ENCODE data around the gene FRAS1. TPM values are rescaled to one million over a fixed set of nuclear protein-coding genes. Genes with fewer than 3 reads are reported as not detected.
"Not testable (repeated sequence)": the region's sequence is repeated elsewhere in the genome, so short reads cannot be mapped to it uniquely, and the experiment has no call there.

Gene FRAS1
- polyA plus RNA-seq, 3 donors from 2014 or later: not detected

- Mint-ChIP-seq H3K4me3 (no peak overlapping the region), H3K36me3 (no peaks in the 10 kb centered on the region), H3K27me3 (ENCODE audit: low read depth in 3 of 3) (peaks cover 2 to 7% (median 4%) of the 10 kb centered on the region in 3 donors), H3K27ac (no peak overlapping the region), H3K9me3 (peaks cover 0 to 2% (median 0%) of the 10 kb centered on the region in 6 donors), H3K4me1 (no peaks in the 10 kb centered on the region)
- no peak for DNase-seq
Measured at GRCh38 chr4:78069319-78069718, 12.2 kb downstream of the FRAS1 start.

- no peaks in the 10 kb centered on the region for H3K36me3 Mint-ChIP-seq
- no peaks in the 10 kb centered on the region for H3K4me1 Mint-ChIP-seq
- H3K27me3 Mint-ChIP-seq (ENCODE audit: low read depth in 3 of 3): peaks cover 2 to 7% (median 4%) of the 10 kb centered on the region in 3 donors
- peaks cover 0 to 2% (median 0%) of the 10 kb centered on the region in 6 donors for H3K9me3 Mint-ChIP-seq
- no peak overlapping the region for H3K4me3 Mint-ChIP-seq
- no peak for DNase-seq
- H3K27ac Mint-ChIP-seq: no peak overlapping the region
Measured at GRCh38 chr4:78069859-78070258, 12.7 kb downstream of the FRAS1 start.

- no peaks in the 10 kb centered on the region for H3K4me1 Mint-ChIP-seq
- H3K27ac Mint-ChIP-seq: no peak overlapping the region
- H3K27me3 Mint-ChIP-seq (ENCODE audit: low read depth in 3 of 3): peaks cover 2 to 13% (median 4%) of the 10 kb centered on the region in 3 donors
- H3K36me3 Mint-ChIP-seq: no peaks in the 10 kb centered on the region
- peaks cover 0 to 2% (median 0%) of the 10 kb centered on the region in 6 donors for H3K9me3 Mint-ChIP-seq
- no peak for DNase-seq
- no peak overlapping the region for H3K4me3 Mint-ChIP-seq
Measured at GRCh38 chr4:78070731-78071282, 13.7 kb downstream of the FRAS1 start.

- H3K27me3 Mint-ChIP-seq (ENCODE audit: low read depth in 3 of 3): peaks cover 2 to 9% (median 6%) of the 10 kb centered on the region in 3 donors
- no peak overlapping the region for H3K27ac Mint-ChIP-seq
- no peaks in the 10 kb centered on the region for H3K4me1 Mint-ChIP-seq
- H3K9me3 Mint-ChIP-seq: no peaks in the 10 kb centered on the region
- H3K4me3 Mint-ChIP-seq: no peak overlapping the region
- no peaks in the 10 kb centered on the region for H3K36me3 Mint-ChIP-seq
- DNase-seq: no peak
Measured at GRCh38 chr4:78074759-78075158, 17.6 kb downstream of the FRAS1 start.

GRCh38 chr4:78075986-78076385 is 18.9 kb downstream of the FRAS1 start:
- no peak overlapping the region for H3K27ac Mint-ChIP-seq
- DNase-seq: no peak
- H3K27me3 Mint-ChIP-seq (ENCODE audit: low read depth in 3 of 3): peaks cover 4 to 11% (median 10%) of the 10 kb centered on the region in 3 donors
- no peak overlapping the region for H3K4me3 Mint-ChIP-seq
- H3K9me3 Mint-ChIP-seq: no peaks in the 10 kb centered on the region
- no peaks in the 10 kb centered on the region for H3K36me3 Mint-ChIP-seq
- no peaks in the 10 kb centered on the region for H3K4me1 Mint-ChIP-seq

- Mint-ChIP-seq H3K27me3 (ENCODE audit: low read depth in 3 of 3) (peaks cover 5 to 12% (median 9%) of the 10 kb centered on the region in 3 donors), H3K4me3 (no peak overlapping the region), H3K27ac (no peak overlapping the region), H3K9me3 (no peaks in the 10 kb centered on the region), H3K4me1 (no peaks in the 10 kb centered on the region), H3K36me3 (no peaks in the 10 kb centered on the region)
- no peak for DNase-seq
Measured at GRCh38 chr4:78078101-78078500, 21.0 kb downstream of the FRAS1 start.

- H3K36me3 Mint-ChIP-seq: no peaks in the 10 kb centered on the region
- H3K27me3 Mint-ChIP-seq (ENCODE audit: low read depth in 3 of 3): peaks cover 7 to 12% (median 9%) of the 10 kb centered on the region in 3 donors
- no peak for DNase-seq
- no peaks in the 10 kb centered on the region for H3K9me3 Mint-ChIP-seq
- H3K4me1 Mint-ChIP-seq: no peaks in the 10 kb centered on the region
- no peak overlapping the region for H3K4me3 Mint-ChIP-seq
- no peak overlapping the region for H3K27ac Mint-ChIP-seq
Measured at GRCh38 chr4:78079726-78080430, 22.8 kb downstream of the FRAS1 start.

- Mint-ChIP-seq H3K36me3 (no peaks in the 10 kb centered on the region), H3K4me3 (no peak overlapping the region), H3K27ac (no peak overlapping the region), H3K9me3 (no peaks in the 10 kb centered on the region), H3K4me1 (no peaks in the 10 kb centered on the region), H3K27me3 (ENCODE audit: low read depth in 3 of 3) (peaks cover 2 to 12% (median 7%) of the 10 kb centered on the region in 3 donors)
- no peak for DNase-seq
Measured at GRCh38 chr4:78081541-78081940, 24.4 kb downstream of the FRAS1 start.

GRCh38 chr4:78083035-78083434 is 25.9 kb downstream of the FRAS1 start:
- no peaks in the 10 kb centered on the region for H3K36me3 Mint-ChIP-seq
- no peaks in the 10 kb centered on the region for H3K4me1 Mint-ChIP-seq
- H3K27ac Mint-ChIP-seq: no peak overlapping the region

GRCh38 chr4:78091534-78091933 is 34.4 kb downstream of the FRAS1 start:
- peaks cover 0 to 14% (median 5%) of the 10 kb centered on the region in 3 donors for H3K27me3 Mint-ChIP-seq (ENCODE audit: low read depth in 3 of 3)
- H3K4me1 Mint-ChIP-seq: no peaks in the 10 kb centered on the region
- H3K4me3 Mint-ChIP-seq: no peak overlapping the region
- no peak overlapping the region for H3K27ac Mint-ChIP-seq
- no peaks in the 10 kb centered on the region for H3K36me3 Mint-ChIP-seq
- H3K9me3 Mint-ChIP-seq: no peaks in the 10 kb centered on the region
- DNase-seq: no peak

More at GRCh38 chr4:78083035-78083434, 25.9 kb downstream of the FRAS1 start:
- Mint-ChIP-seq H3K27me3 (ENCODE audit: low read depth in 3 of 3) (peaks cover 7 to 11% (median 9%) of the 10 kb centered on the region in 3 donors), H3K9me3 (no peaks in the 10 kb centered on the region), H3K4me3 (no peak overlapping the region)
- no peak for DNase-seq

GRCh38 chr4:78092350-78092749 is 35.2 kb downstream of the FRAS1 start:
- H3K4me1 Mint-ChIP-seq, H3K4me3 Mint-ChIP-seq, H3K9me3 Mint-ChIP-seq, DNase-seq, H3K36me3 Mint-ChIP-seq, H3K27ac Mint-ChIP-seq: not testable (repeated sequence)
- peaks cover 0 to 10% (median 5%) of the 10 kb centered on the region in 3 donors for H3K27me3 Mint-ChIP-seq (ENCODE audit: low read depth in 3 of 3)

GRCh38 chr4:78092850-78093249 is 35.7 kb downstream of the FRAS1 start:
- no peak for DNase-seq
- no peaks in the 10 kb centered on the region for H3K4me1 Mint-ChIP-seq
- H3K9me3 Mint-ChIP-seq: no peaks in the 10 kb centered on the region
- no peak overlapping the region for H3K4me3 Mint-ChIP-seq
- H3K27ac Mint-ChIP-seq: no peak overlapping the region
- peaks cover 0 to 7% (median 5%) of the 10 kb centered on the region in 3 donors for H3K27me3 Mint-ChIP-seq (ENCODE audit: low read depth in 3 of 3)
- no peaks in the 10 kb centered on the region for H3K36me3 Mint-ChIP-seq

GRCh38 chr4:78095081-78095480 is 38.0 kb downstream of the FRAS1 start:
- Mint-ChIP-seq H3K36me3 (no peaks in the 10 kb centered on the region), H3K4me3 (no peak overlapping the region), H3K9me3 (no peaks in the 10 kb centered on the region), H3K4me1 (no peaks in the 10 kb centered on the region), H3K27ac (no peak overlapping the region), H3K27me3 (ENCODE audit: low read depth in 3 of 3) (peaks cover 0 to 3% (median 2%) of the 10 kb centered on the region in 3 donors)
- DNase-seq: no peak

GRCh38 chr4:78099058-78099457 is 41.9 kb downstream of the FRAS1 start:
- H3K4me1 Mint-ChIP-seq: no peaks in the 10 kb centered on the region
- no peak for DNase-seq
- peaks cover 0 to 5% (median 3%) of the 10 kb centered on the region in 3 donors for H3K27me3 Mint-ChIP-seq (ENCODE audit: low read depth in 3 of 3)
- H3K4me3 Mint-ChIP-seq: no peak overlapping the region
- H3K9me3 Mint-ChIP-seq: no peaks in the 10 kb centered on the region
- H3K27ac Mint-ChIP-seq: no peak overlapping the region
- H3K36me3 Mint-ChIP-seq: no peaks in the 10 kb centered on the region

All from immature natural killer cell (primary cell).